ENCODE results near the gene SNX18.

GRCh38 chr5:54491326-54491725, 26.2 kb upstream of the SNX18 start:
- TF ChIP-seq POLR2A (IDR thresholded peaks at IDR 0.05) = no peak
- no peak for TF ChIP-seq CTCF (IDR thresholded peaks at IDR 0.05 in 8 of 11, conservative IDR thresholded peaks at IDR 0.05 in 3 of 11)
- TF ChIP-seq POLR2AphosphoS5 (IDR thresholded peaks at IDR 0.05) = no peak

Data from spleen (tissue), 7 donors.